Erythroblast (primary cell): ENCODE measurements around the gene HSCB.

Experiments
- GATA1 ChIP-seq: IDR thresholded peaks from 2 replicates; pipeline ENCODE4 v1.6.1; 2011; ENCODE audit warnings: low read depth, mild to moderate bottlenecking, control low read depth, low read length, moderate library complexity
- POLR2A ChIP-seq: IDR thresholded peaks from 2 replicates; pipeline ENCODE4 v1.6.1; 2011; ENCODE audit warnings: mild to moderate bottlenecking, low read length

GRCh38 chr22:28737701-28738100 lies 4.1 kb upstream of the HSCB start:
- TF ChIP-seq POLR2A (no peak), GATA1 (no peak)
